ENCODE data around the gene MACF1.
"Not testable (repeated sequence)": the region's sequence is repeated elsewhere in the genome, so short reads cannot be mapped to it uniquely, and the experiment has no call there.

Gene MACF1

DNA sequence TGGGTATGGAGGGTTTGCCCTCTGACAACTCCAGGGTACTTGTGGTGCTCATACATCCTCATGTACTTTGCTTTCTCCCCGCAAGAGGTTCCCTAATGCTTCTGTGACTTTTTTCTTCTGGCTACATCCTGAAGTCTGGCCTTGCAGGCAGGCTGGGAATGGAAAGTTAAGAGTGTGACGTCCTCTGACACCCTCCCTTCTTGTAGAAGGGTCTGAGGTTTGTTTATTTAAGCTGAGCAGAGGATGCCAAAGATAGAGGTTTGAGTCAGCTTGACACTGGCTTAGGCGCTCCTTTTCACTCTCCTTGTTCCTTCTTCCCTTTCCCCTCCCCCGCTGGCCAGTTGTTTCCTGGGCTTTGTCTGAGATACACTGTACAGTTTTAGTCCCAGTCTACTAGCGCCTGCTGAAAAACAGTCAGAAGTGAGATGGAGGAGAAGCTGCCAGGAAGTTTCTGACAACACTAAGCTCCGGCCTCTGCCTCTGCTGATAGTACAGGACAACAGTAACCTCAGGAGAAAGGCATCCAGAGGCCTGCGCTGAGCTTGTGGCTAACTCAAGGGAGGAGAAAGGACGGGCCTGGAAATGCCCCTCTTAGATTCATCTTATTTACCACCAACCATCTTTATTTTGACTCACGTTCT lies at the start of gene MACF1:
Gene MACF1 (plus strand): TSS at position 255 of the 641 bp plus-strand sequence. CDS start 328 bp downstream, at position 583.
- no peak for DNase-seq (ENCODE audit: low read depth in 1 of 2, low spot score in 1 of 2)

GRCh38 chr1:39157304-39157703 lies 47.2 kb upstream of the MACF1 start:
- DNase-seq (ENCODE audit: low read depth in 1 of 2, low spot score in 1 of 2) = no peak

- DNase-seq (ENCODE audit: low read depth in 1 of 2, low spot score in 1 of 2) = no peak
These were observed 46.0 kb upstream of the MACF1 start for GRCh38 chr1:39158327-39159086.

- DNase-seq (ENCODE audit: low read depth in 1 of 2, low spot score in 1 of 2) = no peak
These were observed 45.1 kb upstream of the MACF1 start for GRCh38 chr1:39159224-39160036.

GRCh38 chr1:39160703-39161102 lies 43.8 kb upstream of the MACF1 start:
- no peak for DNase-seq (ENCODE audit: low read depth in 1 of 2, low spot score in 1 of 2)

GRCh38 chr1:39161811-39162210 lies 42.7 kb upstream of the MACF1 start:
- not testable (repeated sequence) for DNase-seq (ENCODE audit: low read depth in 1 of 2, low spot score in 1 of 2)

DNA sequence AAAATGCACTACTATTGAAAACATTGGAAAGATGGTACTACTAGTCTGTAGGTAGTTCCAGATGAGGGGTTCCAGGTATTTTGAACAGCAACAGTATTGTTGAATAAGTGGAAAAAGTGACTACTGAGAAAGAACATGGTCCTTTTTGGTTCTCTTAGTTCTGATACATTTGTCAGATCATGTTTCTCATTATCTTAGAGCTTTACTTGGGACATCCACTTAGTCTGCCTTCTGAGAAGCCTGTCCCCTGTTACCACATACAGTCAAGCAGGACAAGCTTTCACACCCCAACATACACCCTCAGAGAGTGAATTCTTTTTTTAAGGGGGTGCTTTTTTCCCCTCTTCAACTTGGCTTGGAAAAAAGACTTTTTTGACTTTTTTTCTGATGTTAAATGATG lies 41.0 kb upstream of the MACF1 start:
- no peak for DNase-seq (ENCODE audit: low read depth in 1 of 2, low spot score in 1 of 2)

GRCh38 chr1:39164256-39164655 lies 40.2 kb upstream of the MACF1 start:
- DNase-seq (ENCODE audit: low read depth in 1 of 2, low spot score in 1 of 2) = no peak

- DNase-seq (ENCODE audit: low read depth in 1 of 2, low spot score in 1 of 2) = no peak
These were observed 39.4 kb upstream of the MACF1 start for GRCh38 chr1:39165049-39165448.

DNA sequence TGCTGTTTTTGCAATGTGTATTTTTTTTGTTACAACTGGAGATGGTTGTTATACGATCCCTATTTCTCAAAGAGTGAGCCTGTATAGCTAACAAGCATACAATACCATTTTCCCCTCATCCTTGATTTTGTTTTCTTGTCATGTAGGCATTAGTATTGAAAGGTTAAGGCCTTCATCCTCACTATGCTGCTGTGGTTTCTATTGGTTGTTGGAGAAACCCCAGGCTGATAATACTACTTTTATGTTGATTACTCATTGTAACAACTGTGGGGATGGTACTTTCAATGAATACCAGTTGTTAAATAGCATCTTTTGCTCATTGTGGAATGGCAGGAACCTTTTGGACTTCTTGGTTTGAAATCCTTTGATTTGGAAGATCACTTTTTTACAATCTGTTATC lies 39.0 kb upstream of the MACF1 start:
- DNase-seq (ENCODE audit: low read depth in 1 of 2, low spot score in 1 of 2) = no peak

- DNase-seq (ENCODE audit: low read depth in 1 of 2, low spot score in 1 of 2) = no peak
These were observed 36.8 kb upstream of the MACF1 start for GRCh38 chr1:39167632-39168209.

DNA sequence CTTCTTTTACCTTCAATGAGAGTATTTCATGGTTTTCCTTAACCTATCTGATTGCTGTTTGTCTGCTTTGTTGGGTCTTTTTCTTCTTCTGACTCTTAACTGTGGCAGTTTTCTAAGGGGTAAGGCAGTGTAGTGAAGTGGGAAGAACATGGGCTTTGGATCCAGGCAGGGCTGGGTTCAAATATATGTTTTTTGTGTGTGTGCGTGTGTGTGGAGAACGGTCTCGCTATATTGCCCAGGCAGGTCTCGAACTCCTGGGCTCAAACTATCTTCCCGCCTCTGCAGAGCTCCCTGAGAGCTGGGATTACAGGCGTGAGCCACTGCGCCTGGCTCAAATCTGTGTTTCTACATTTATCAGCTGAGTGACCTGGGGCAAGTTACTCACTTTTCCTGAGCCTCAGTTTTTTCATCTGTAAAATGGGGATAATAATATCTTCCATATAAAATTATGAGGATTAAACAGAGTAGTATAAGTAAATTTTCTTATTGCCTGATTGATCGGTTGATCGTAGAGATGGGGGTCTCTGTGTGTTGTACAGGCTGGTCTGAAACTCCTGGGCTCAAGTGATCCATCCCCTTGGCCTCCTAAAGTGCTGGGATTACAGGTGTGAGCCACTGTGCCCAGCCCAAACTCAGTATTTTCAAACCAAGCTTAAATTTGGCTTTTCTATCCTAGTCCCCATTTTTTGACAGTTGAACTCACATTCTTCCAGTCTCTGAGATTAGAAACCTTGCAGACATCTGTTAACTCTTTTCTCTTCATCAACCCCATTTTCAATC lies 36.0 kb upstream of the MACF1 start:
- no peak for DNase-seq (ENCODE audit: low read depth in 1 of 2, low spot score in 1 of 2)

DNA sequence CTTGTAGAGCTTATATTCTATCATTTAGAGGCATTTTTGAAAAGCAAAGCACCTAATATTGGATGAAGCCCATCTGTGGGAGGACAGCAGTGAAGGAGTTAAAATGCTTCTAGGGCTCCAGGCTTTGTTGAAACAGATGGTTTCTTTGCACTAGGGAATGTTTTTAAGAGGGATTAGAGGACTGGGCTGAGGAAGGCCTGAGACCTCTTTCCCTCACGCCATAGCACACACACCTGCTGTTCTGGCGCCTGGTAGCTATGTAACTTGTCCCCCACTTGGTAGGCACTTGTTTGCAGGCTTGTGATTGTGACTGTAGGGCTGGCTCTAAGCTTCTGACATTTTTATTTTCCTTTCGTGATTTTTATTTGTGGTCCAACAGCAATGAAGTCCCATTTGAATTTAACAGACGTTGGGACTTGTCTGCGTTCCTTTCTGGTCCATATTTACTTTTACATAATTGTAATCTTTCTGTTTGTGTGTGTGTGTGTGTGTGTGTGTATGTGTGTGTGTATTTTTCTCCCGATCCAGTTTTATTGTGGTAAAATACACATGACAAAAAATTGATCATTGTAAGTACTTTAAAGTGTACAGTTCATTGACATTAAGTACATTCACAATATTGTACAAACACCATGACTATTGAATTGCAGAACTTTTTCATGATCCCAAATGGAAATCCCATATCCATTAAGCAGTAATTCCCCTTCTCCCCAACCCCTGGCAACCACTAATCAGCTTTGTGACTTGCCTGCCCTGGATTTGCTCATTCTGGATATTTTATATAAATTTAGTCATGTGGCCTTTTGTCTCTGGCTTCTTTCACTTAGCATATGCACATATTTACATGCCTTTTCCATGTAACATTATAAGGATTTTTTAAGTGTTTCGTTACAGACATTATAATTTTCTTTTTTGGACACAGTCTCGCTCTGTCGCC lies 33.5 kb upstream of the MACF1 start:
- no peak for DNase-seq (ENCODE audit: low read depth in 1 of 2, low spot score in 1 of 2)

- no peak for DNase-seq (ENCODE audit: low read depth in 1 of 2, low spot score in 1 of 2)
These were observed 31.1 kb upstream of the MACF1 start for GRCh38 chr1:39173119-39173994.

GRCh38 chr1:39173995-39174380 lies 30.5 kb upstream of the MACF1 start:
- DNase-seq (ENCODE audit: low read depth in 1 of 2, low spot score in 1 of 2) = no peak

- no peak for DNase-seq (ENCODE audit: low read depth in 1 of 2, low spot score in 1 of 2)
These were observed 30.0 kb upstream of the MACF1 start for GRCh38 chr1:39174390-39175081.

GRCh38 chr1:39177706-39178105 lies 26.8 kb upstream of the MACF1 start:
- no peak for DNase-seq (ENCODE audit: low read depth in 1 of 2, low spot score in 1 of 2)
